Measurements from ENCODE around the gene KRTAP10-7. TPM values are rescaled to one million over a fixed set of nuclear protein-coding genes. Genes with fewer than 3 reads are reported as not detected.

KRTAP10-7 gene
- polyA plus RNA-seq, 4 donors, result not detected

DNA sequence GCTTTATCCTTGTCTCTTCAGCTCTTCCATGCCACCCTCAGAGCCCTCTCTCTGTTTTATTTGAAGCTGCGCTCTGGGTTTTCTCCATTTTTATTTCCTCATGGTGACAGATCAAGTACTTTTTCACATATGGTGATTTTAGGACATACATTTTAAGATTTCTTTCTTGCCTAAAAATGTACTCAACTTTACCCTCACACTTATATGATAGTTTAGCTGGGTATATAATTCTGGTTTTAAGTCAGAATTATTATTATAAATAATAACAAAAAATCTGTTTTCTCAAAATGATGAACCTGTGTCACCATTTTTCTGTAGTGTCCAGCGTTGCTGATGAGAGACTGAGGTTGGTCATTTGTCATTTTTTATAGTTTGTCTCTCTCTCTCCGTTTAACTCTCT lies 19.2 kb upstream of the KRTAP10-7 start:
- no peaks in the 10 kb centered on the region for H3K36me3 ChIP-seq (ENCODE audit: control insufficient read depth in 3 of 3, insufficient read depth in 2 of 3, low read depth in 1 of 3, low read length in 3 of 3)
- 83 to 91% (median 88%) methylated on average over 3 of the region's 3 CpGs for WGBS, 3 donors
- no peak for FAIRE-seq
- no peak for DNase-seq
- H3K27me3 ChIP-seq (ENCODE audit: control insufficient read depth in 3 of 3, insufficient read depth in 3 of 3, low read length in 3 of 3), result peaks cover 0 to 3% (median 0%) of the 10 kb centered on the region in 3 donors
- H3K9me3 ChIP-seq (ENCODE audit: control insufficient read depth in 2 of 2, insufficient read depth in 1 of 2, low read depth in 1 of 2, low read length in 1 of 2), result peaks cover 0 to 19% of the 10 kb centered on the region in 2 donors
- H3K4me3 ChIP-seq (ENCODE audit: low read depth in 1 of 3, low read length in 3 of 3), result no peak overlapping the region
- no peaks in the 10 kb centered on the region for H3K4me1 ChIP-seq (ENCODE audit: control insufficient read depth in 3 of 3, insufficient read depth in 2 of 3, low read depth in 1 of 3, low read length in 2 of 3)
- H3K27ac ChIP-seq (ENCODE audit: low read depth in 1 of 3, low read length in 2 of 3), result no peak overlapping the region

DNA sequence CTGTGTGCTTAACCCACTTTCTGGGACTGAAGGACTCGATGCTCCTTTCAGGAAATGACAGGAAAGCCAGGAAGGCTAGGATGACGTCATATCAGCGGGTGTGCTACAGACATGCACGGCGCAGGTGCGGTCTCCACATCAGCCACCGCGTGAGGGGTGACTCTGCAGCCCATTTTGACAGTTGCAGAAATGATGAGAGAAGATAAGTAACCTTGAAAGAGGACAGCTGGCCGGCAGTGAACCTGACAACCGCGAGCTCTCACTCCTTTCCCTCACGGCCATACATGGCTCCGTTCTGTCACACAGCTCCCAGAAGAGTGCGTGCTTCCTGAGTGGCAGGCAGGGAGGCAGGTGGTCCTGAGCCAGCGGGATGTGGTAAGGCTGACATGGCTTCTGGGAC lies 18.3 kb upstream of the KRTAP10-7 start:
- WGBS, 3 donors, result 76 to 80% (median 77%) methylated on average over 14 to 15 of the region's 15 CpGs
- H3K4me3 ChIP-seq (ENCODE audit: low read depth in 1 of 3, low read length in 3 of 3), result no peak overlapping the region
- DNase-seq, result no peak
- H3K27ac ChIP-seq (ENCODE audit: low read depth in 1 of 3, low read length in 2 of 3), result no peak overlapping the region
- no peak for FAIRE-seq
- peaks cover 0 to 14% of the 10 kb centered on the region in 2 donors for H3K9me3 ChIP-seq (ENCODE audit: control insufficient read depth in 2 of 2, insufficient read depth in 1 of 2, low read depth in 1 of 2, low read length in 1 of 2)
- H3K4me1 ChIP-seq (ENCODE audit: control insufficient read depth in 3 of 3, insufficient read depth in 2 of 3, low read depth in 1 of 3, low read length in 2 of 3), result no peaks in the 10 kb centered on the region
- no peaks in the 10 kb centered on the region for H3K36me3 ChIP-seq (ENCODE audit: control insufficient read depth in 3 of 3, insufficient read depth in 2 of 3, low read depth in 1 of 3, low read length in 3 of 3)
- peaks cover 0 to 3% (median 0%) of the 10 kb centered on the region in 3 donors for H3K27me3 ChIP-seq (ENCODE audit: control insufficient read depth in 3 of 3, insufficient read depth in 3 of 3, low read length in 3 of 3)

DNA sequence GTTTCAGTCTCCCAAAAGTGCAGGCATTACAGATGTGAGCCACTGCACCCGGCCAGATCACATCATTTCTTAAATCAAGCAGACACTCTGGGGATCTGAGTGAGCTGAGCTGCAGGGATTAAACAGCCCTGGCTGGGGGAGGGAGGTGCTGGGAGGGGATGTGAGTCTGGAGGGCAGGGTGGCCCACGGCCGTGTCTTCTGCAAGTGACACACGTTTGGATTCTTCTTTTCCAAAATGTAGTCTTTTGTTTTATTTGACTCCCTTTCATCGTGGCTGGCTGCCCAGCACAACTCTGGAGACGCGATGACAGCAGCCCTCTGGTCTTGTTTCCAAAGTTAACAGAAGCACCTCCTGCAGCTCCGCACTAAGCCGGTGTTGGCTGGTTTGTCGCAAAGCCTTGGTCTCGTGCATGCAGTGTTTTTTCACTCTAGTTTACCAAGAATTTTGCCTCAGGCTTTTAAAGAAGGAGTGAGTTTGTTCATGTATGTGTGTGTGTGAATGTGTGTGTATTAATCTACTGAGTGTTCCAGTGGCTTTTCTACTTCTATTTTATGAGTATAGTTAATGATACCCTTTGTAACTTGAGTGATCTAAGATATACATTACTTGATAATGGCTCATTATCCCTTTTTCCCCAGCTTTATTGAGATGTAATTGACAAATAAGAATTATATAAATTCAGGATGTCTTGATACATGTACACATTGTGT lies 17.2 kb upstream of the KRTAP10-7 start:
- DNase-seq (no peak), FAIRE-seq (no peak)
- WGBS, 3 donors, result 37 to 48% (median 46%) methylated on average over 11 of the region's 11 CpGs

DNA sequence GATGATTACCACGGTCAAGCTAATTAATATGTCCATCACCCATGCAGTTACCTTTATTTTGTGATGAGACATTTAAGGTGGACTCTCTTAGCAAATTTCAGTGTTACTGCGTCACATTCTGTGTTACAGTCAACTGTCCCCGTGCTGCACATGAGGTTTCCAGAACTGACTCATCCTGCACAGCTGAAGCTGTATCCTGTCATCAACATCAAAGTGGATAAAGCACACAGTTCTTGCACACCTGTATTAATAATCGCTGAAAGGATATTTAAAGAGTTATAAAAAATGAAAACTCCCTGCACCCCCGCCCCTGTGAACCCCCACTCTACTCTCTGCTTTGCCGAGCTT lies 16.6 kb upstream of the KRTAP10-7 start:
- H3K4me3 ChIP-seq (ENCODE audit: low read depth in 1 of 3, low read length in 3 of 3), result no peak overlapping the region
- no peaks in the 10 kb centered on the region for H3K4me1 ChIP-seq (ENCODE audit: control insufficient read depth in 3 of 3, insufficient read depth in 2 of 3, low read depth in 1 of 3, low read length in 2 of 3)
- FAIRE-seq (no peak), DNase-seq (no peak)
- peaks cover 0 to 3% (median 0%) of the 10 kb centered on the region in 3 donors for H3K27me3 ChIP-seq (ENCODE audit: control insufficient read depth in 3 of 3, insufficient read depth in 3 of 3, low read length in 3 of 3)
- WGBS, 3 donors, result 58 to 70% (median 64%) methylated on average over 6 of the region's 6 CpGs
- no peak overlapping the region for H3K27ac ChIP-seq (ENCODE audit: low read depth in 1 of 3, low read length in 2 of 3)
- H3K9me3 ChIP-seq (ENCODE audit: control insufficient read depth in 2 of 2, insufficient read depth in 1 of 2, low read depth in 1 of 2, low read length in 1 of 2), result peaks cover 0 to 5% of the 10 kb centered on the region in 2 donors
- H3K36me3 ChIP-seq (ENCODE audit: control insufficient read depth in 3 of 3, insufficient read depth in 2 of 3, low read depth in 1 of 3, low read length in 3 of 3), result no peaks in the 10 kb centered on the region

More for the DNA sequence above, 17.2 kb upstream of the KRTAP10-7 start:
- Histone ChIP-seq H3K4me1 (ENCODE audit: control insufficient read depth in 3 of 3, insufficient read depth in 2 of 3, low read depth in 1 of 3, low read length in 2 of 3) (no peaks in the 10 kb centered on the region), H3K27me3 (ENCODE audit: control insufficient read depth in 3 of 3, insufficient read depth in 3 of 3, low read length in 3 of 3) (peaks cover 0 to 3% (median 0%) of the 10 kb centered on the region in 3 donors), H3K27ac (ENCODE audit: low read depth in 1 of 3, low read length in 2 of 3) (no peak overlapping the region), H3K9me3 (ENCODE audit: control insufficient read depth in 2 of 2, insufficient read depth in 1 of 2, low read depth in 1 of 2, low read length in 1 of 2) (peaks cover 0 to 10% of the 10 kb centered on the region in 2 donors), H3K4me3 (ENCODE audit: low read depth in 1 of 3, low read length in 3 of 3) (no peak overlapping the region), H3K36me3 (ENCODE audit: control insufficient read depth in 3 of 3, insufficient read depth in 2 of 3, low read depth in 1 of 3, low read length in 3 of 3) (no peaks in the 10 kb centered on the region)

DNA sequence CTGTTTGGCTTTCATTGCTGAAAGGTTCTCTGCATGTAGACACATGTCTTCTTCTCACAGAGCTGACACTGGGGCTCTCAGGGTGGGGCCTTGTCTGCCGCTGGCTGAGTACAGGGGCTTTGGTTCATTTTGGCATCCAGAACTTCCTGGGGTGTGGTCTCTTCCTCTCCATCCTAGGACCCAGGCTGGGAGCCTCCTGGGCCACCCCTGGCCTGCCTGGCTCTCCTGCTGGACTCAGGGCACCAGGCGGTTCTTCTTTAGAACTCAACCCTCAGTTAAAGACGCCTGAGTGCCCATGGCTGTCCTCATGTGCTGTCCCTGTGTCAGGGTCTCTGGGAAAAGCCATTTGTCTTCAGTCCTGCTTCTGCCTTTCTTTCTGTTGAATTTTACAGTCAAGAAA lies 14.5 kb upstream of the KRTAP10-7 start:
- 63 to 86% (median 82%) methylated on average over 3 of the region's 3 CpGs for WGBS, 3 donors
- no peak overlapping the region for H3K4me3 ChIP-seq (ENCODE audit: low read depth in 1 of 3, low read length in 3 of 3)
- H3K36me3 ChIP-seq (ENCODE audit: control insufficient read depth in 3 of 3, insufficient read depth in 2 of 3, low read depth in 1 of 3, low read length in 3 of 3), result no peaks in the 10 kb centered on the region
- DNase-seq (no peak), FAIRE-seq (no peak)
- H3K4me1 ChIP-seq (ENCODE audit: control insufficient read depth in 3 of 3, insufficient read depth in 2 of 3, low read depth in 1 of 3, low read length in 2 of 3), result no peaks in the 10 kb centered on the region
- H3K9me3 ChIP-seq (ENCODE audit: control insufficient read depth in 2 of 2, insufficient read depth in 1 of 2, low read depth in 1 of 2, low read length in 1 of 2), result peaks cover 0 to 5% of the 10 kb centered on the region in 2 donors
- H3K27ac ChIP-seq (ENCODE audit: low read depth in 1 of 3, low read length in 2 of 3), result no peak overlapping the region
- H3K27me3 ChIP-seq (ENCODE audit: control insufficient read depth in 3 of 3, insufficient read depth in 3 of 3, low read length in 3 of 3), result peaks cover 0 to 7% (median 0%) of the 10 kb centered on the region in 3 donors

DNA sequence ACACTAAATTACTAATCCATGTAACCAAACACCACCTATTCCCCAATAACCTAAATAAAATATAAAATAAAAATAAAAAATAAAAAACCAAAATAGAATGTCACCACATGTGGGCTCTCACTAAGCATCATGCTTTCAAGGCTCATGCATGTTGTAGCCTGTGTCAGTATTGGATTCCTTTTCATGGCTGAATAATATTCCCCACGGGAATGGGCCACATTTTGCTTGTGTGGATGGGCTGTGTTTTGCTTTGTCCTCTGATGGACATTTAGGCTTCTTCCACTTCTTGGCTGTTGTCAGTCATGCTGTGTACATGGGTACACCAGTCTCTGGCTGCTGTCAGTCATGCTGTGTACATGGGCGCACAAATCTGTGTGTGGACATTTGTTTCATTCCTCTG lies 11.3 kb upstream of the KRTAP10-7 start:
- peaks cover 0 to 7% (median 6%) of the 10 kb centered on the region in 3 donors for H3K27me3 ChIP-seq (ENCODE audit: control insufficient read depth in 3 of 3, insufficient read depth in 3 of 3, low read length in 3 of 3)
- WGBS, 3 donors, result 89 to 93% (median 90%) methylated on average over 2 of the region's 2 CpGs

DNA sequence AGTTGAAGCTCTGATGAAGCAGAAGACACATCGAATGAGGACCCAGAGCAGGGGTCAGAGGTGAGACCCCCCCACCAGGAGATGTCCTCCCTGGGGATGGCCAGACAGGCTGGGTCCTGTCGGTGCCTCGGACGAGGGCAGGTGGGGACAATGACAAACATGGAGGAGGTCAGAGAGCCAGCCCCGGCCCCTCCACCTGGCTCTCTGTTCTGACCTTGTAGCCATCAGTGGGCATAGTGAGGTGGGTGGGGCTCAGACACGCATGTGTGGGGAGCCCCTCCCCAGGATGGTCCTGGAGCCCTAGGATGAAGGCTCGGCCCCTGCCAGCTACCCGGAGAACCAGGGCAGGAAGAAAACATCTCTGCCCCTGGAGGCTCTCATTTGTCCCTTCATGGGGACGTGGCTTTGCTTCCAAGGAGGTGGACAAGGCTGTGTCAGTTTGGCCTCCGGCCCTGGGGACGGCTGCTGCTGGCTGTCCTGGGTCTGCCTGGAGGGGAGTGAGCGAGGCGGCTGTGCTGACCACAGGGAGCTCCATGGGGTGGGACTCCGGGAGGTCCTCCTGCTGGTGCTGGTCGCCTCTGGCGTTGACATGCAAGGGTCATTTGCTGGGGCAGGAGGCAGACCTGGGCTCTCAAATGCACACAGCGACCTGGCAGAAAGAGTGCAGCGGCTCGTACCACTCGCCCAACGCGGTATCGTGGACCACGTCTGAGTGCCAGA lies 10.7 kb upstream of the KRTAP10-7 start:
- no peak for DNase-seq
- WGBS, 3 donors, result 68 to 76% (median 71%) methylated on average over 22 to 24 of the region's 24 CpGs
- Histone ChIP-seq H3K27me3 (ENCODE audit: control insufficient read depth in 3 of 3, insufficient read depth in 3 of 3, low read length in 3 of 3) (peaks cover 0 to 7% (median 6%) of the 10 kb centered on the region in 3 donors), H3K36me3 (ENCODE audit: control insufficient read depth in 3 of 3, insufficient read depth in 2 of 3, low read depth in 1 of 3, low read length in 3 of 3) (no peaks in the 10 kb centered on the region), H3K27ac (ENCODE audit: low read depth in 1 of 3, low read length in 2 of 3) (no peak overlapping the region), H3K9me3 (ENCODE audit: control insufficient read depth in 2 of 2, insufficient read depth in 1 of 2, low read depth in 1 of 2, low read length in 1 of 2) (no peaks in the 10 kb centered on the region), H3K4me1 (ENCODE audit: control insufficient read depth in 3 of 3, insufficient read depth in 2 of 3, low read depth in 1 of 3, low read length in 2 of 3) (no peaks in the 10 kb centered on the region), H3K4me3 (ENCODE audit: low read depth in 1 of 3, low read length in 3 of 3) (no peak overlapping the region)
- FAIRE-seq, result no peak

More for the DNA sequence above, 11.3 kb upstream of the KRTAP10-7 start:
- FAIRE-seq, result no peak
- H3K4me3 ChIP-seq (ENCODE audit: low read depth in 1 of 3, low read length in 3 of 3), result no peak overlapping the region
- no peaks in the 10 kb centered on the region for H3K36me3 ChIP-seq (ENCODE audit: control insufficient read depth in 3 of 3, insufficient read depth in 2 of 3, low read depth in 1 of 3, low read length in 3 of 3)
- no peaks in the 10 kb centered on the region for H3K4me1 ChIP-seq (ENCODE audit: control insufficient read depth in 3 of 3, insufficient read depth in 2 of 3, low read depth in 1 of 3, low read length in 2 of 3)
- DNase-seq, result no peak
- no peaks in the 10 kb centered on the region for H3K9me3 ChIP-seq (ENCODE audit: control insufficient read depth in 2 of 2, insufficient read depth in 1 of 2, low read depth in 1 of 2, low read length in 1 of 2)
- H3K27ac ChIP-seq (ENCODE audit: low read depth in 1 of 3, low read length in 2 of 3), result no peak overlapping the region

DNA sequence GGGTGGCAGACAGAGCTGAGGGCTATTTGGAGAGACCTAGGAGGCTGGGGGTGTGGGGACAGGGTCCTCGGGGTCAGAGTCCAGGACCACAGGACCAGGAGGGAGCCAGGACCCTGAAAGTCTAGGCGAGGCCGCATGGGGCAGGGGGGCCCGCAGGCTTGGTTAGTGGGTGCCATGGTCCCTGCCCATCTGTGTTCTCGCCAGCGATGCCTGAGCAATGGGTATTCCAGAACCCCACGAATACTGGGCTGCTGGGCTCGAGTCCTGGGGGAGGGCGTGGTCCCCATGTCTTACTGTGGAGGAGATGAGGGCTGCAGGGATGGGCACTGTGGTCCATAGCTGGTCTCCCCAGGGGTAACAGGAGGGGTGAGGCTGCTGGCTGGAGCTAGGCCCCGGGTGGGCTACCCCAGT lies 10.1 kb upstream of the KRTAP10-7 start:
- no peak overlapping the region for H3K4me3 ChIP-seq (ENCODE audit: low read depth in 1 of 3, low read length in 3 of 3)
- WGBS, 3 donors, result 59 to 80% (median 71%) methylated on average over 8 to 10 of the region's 10 CpGs
- H3K4me1 ChIP-seq (ENCODE audit: control insufficient read depth in 3 of 3, insufficient read depth in 2 of 3, low read depth in 1 of 3, low read length in 2 of 3), result no peaks in the 10 kb centered on the region
- FAIRE-seq (no peak), DNase-seq (no peak)
- no peaks in the 10 kb centered on the region for H3K9me3 ChIP-seq (ENCODE audit: control insufficient read depth in 2 of 2, insufficient read depth in 1 of 2, low read depth in 1 of 2, low read length in 1 of 2)
- H3K27me3 ChIP-seq (ENCODE audit: control insufficient read depth in 3 of 3, insufficient read depth in 3 of 3, low read length in 3 of 3), result peaks cover 0 to 6% (median 5%) of the 10 kb centered on the region in 3 donors
- H3K27ac ChIP-seq (ENCODE audit: low read depth in 1 of 3, low read length in 2 of 3), result no peak overlapping the region
- no peaks in the 10 kb centered on the region for H3K36me3 ChIP-seq (ENCODE audit: control insufficient read depth in 3 of 3, insufficient read depth in 2 of 3, low read depth in 1 of 3, low read length in 3 of 3)
